Endothelial cell (in vitro differentiated cells): ENCODE results near the gene SERPINH1. TPM values are rescaled to one million over a fixed set of nuclear protein-coding genes. Genes with fewer than 3 reads are reported as not detected.
A peak's percentile ranks its signal among the peaks of the same experiment; 100 is the strongest.

Experiments
- DNase-seq: peaks from one replicate; pipeline ENCODE4 v3.0.0; 2021; ENCODE audit warnings: low spot score
- H3K27ac Mint-ChIP-seq: one replicate; pipeline ENCODE4 v1.8.0; 2021; ENCODE audit warnings: mixed read lengths, inconsistent platforms; ENCODE audit not compliant: unreplicated experiment
- H3K27me3 Mint-ChIP-seq: one replicate; pipeline ENCODE4 v1.8.0; 2021; ENCODE audit warnings: mild to moderate bottlenecking, moderate library complexity, mixed read lengths, inconsistent platforms; ENCODE audit not compliant: unreplicated experiment
- H3K36me3 Mint-ChIP-seq: one replicate; pipeline ENCODE4 v1.8.0; 2021; ENCODE audit warnings: mild to moderate bottlenecking, low read depth, mixed read lengths, inconsistent platforms; ENCODE audit not compliant: unreplicated experiment
- H3K4me1 Mint-ChIP-seq: one replicate; pipeline ENCODE4 v1.8.0; 2021; ENCODE audit warnings: mild to moderate bottlenecking, mixed read lengths, inconsistent platforms; ENCODE audit not compliant: unreplicated experiment
- H3K4me3 Mint-ChIP-seq: one replicate; pipeline ENCODE4 v1.8.0; 2021; ENCODE audit warnings: mild to moderate bottlenecking, mixed read lengths, inconsistent platforms; ENCODE audit not compliant: unreplicated experiment
- H3K9me3 Mint-ChIP-seq: one replicate; pipeline ENCODE4 v1.8.0; 2021; ENCODE audit warnings: mixed read lengths, inconsistent platforms; ENCODE audit not compliant: unreplicated experiment
- CTCF ChIP-seq: fragments of 200-600 bp; sonication (generic); IDR thresholded peaks from one replicate; pipeline ENCODE4 v1.5.0; 2021; ENCODE audit warnings: antibody characterized with exemption; ENCODE audit not compliant: unreplicated experiment
- total RNA-seq: library from RNA; stranded (reverse); fragmentation: NEBNext Ultra II Directional; extraction: Animal tissue kit (Norgen Biotek cat#: 25700); gene quantifications from one replicate; pipeline ENCODE4 v1.2.1, GENCODE V29; 2021; ENCODE audit not compliant: unreplicated experiment

Gene SERPINH1
- total RNA-seq, 1 donor from 2014 or later, result 449 TPM

- peak overlapping the region; percentile 79 for H3K4me3 Mint-ChIP-seq
- TF ChIP-seq CTCF, result no peak
- peaks cover 55% of the 10 kb centered on the region for H3K4me1 Mint-ChIP-seq
- H3K27ac Mint-ChIP-seq, result peak overlapping the region; percentile 99
- peaks cover 17% of the 10 kb centered on the region for H3K27me3 Mint-ChIP-seq
- no peak for DNase-seq
- H3K36me3 Mint-ChIP-seq, result peaks cover 21% of the 10 kb centered on the region
- H3K9me3 Mint-ChIP-seq, result no peaks in the 10 kb centered on the region
These were observed 3.3 kb downstream of the SERPINH1 start for GRCh38 chr11:75565221-75565814.

- Mint-ChIP-seq H3K36me3 (peaks cover 26% of the 10 kb centered on the region), H3K9me3 (no peaks in the 10 kb centered on the region), H3K27me3 (peaks cover 19% of the 10 kb centered on the region), H3K4me1 (peaks cover 60% of the 10 kb centered on the region), H3K4me3 (peak overlapping the region; percentile 59), H3K27ac (peak overlapping the region; percentile 91)
- no peak for TF ChIP-seq CTCF
- no peak for DNase-seq
These were observed 4.1 kb downstream of the SERPINH1 start for GRCh38 chr11:75565916-75566762.

GRCh38 chr11:75566763-75567279, 4.8 kb downstream of the SERPINH1 start:
- peaks cover 26% of the 10 kb centered on the region for H3K36me3 Mint-ChIP-seq
- no peak overlapping the region for H3K4me3 Mint-ChIP-seq
- no peak overlapping the region for H3K27ac Mint-ChIP-seq
- H3K9me3 Mint-ChIP-seq, result no peaks in the 10 kb centered on the region
- H3K27me3 Mint-ChIP-seq, result peaks cover 21% of the 10 kb centered on the region
- no peak for TF ChIP-seq CTCF
- H3K4me1 Mint-ChIP-seq, result peaks cover 60% of the 10 kb centered on the region
- DNase-seq, result no peak

- peaks cover 36% of the 10 kb centered on the region for H3K36me3 Mint-ChIP-seq
- H3K27me3 Mint-ChIP-seq, result peaks cover 13% of the 10 kb centered on the region
- no peak for DNase-seq
- H3K4me3 Mint-ChIP-seq, result no peak overlapping the region
- H3K4me1 Mint-ChIP-seq, result peaks cover 54% of the 10 kb centered on the region
- H3K9me3 Mint-ChIP-seq, result no peaks in the 10 kb centered on the region
- no peak for TF ChIP-seq CTCF
- H3K27ac Mint-ChIP-seq, result no peak overlapping the region
These were observed 5.9 kb downstream of the SERPINH1 start for GRCh38 chr11:75567971-75568370.
